Neural progenitor cell (in vitro differentiated cells): ENCODE data around the gene CYTL1.

Experiments used
- EZH2phosphoT487 ChIP-seq: fragments of 200-600 bp; sonication (generic); IDR thresholded peaks from 2 replicates; pipeline ENCODE4 v1.6.1; 2017; ENCODE audit warnings: antibody characterized with exemption
- TF ChIP-seq, protein P1 (sequence below): fragments of 200-600 bp; sonication (generic); IDR thresholded peaks from 2 replicates; pipeline ENCODE4 v1.5.1; 2017; ENCODE audit warnings: antibody characterized with exemption, mild to moderate bottlenecking

DNA sequence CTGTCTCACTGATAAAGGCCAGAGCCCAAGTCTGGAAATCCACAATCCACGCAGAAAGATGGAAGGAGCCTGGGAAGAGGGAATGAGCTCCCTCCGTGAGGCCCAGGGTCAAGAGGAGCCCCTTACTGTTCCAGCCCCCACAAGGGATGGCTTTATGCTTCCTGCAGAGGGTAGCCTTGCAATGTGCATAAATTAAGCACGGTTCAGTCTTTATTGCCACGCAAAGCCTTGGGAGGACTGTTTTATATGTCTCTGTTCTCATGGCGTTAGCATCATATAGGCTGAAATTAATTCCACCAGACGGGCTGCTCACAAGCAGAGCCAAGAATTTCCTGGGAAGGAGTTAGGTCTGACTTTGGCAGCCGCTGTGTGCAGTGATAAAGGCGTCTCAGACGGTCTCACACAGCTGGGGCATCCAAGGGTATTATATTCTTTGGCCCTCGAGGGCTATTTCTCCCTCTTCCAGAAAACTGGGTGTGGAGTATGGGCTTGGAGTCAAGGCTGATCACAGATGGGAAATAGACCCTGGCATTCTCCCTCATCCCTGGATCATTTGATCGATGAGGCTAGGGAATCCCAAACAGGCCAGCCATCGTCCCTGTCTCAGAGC, 38.5 kb downstream of the CYTL1 start:
- TF ChIP-seq, protein P1, sequence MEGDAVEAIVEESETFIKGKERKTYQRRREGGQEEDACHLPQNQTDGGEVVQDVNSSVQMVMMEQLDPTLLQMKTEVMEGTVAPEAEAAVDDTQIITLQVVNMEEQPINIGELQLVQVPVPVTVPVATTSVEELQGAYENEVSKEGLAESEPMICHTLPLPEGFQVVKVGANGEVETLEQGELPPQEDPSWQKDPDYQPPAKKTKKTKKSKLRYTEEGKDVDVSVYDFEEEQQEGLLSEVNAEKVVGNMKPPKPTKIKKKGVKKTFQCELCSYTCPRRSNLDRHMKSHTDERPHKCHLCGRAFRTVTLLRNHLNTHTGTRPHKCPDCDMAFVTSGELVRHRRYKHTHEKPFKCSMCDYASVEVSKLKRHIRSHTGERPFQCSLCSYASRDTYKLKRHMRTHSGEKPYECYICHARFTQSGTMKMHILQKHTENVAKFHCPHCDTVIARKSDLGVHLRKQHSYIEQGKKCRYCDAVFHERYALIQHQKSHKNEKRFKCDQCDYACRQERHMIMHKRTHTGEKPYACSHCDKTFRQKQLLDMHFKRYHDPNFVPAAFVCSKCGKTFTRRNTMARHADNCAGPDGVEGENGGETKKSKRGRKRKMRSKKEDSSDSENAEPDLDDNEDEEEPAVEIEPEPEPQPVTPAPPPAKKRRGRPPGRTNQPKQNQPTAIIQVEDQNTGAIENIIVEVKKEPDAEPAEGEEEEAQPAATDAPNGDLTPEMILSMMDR, result no peak
- TF ChIP-seq EZH2phosphoT487, result no peak
